AG10803 (cell line): ENCODE data around the gene ESR1.
"Not testable (repeated sequence)": the region's sequence is repeated elsewhere in the genome, so short reads cannot be mapped to it uniquely, and the experiment has no call there.

ENCODE experiments used
- DNase-seq: peaks from one replicate; pipeline ENCODE4 v3.0.0; 2010; ENCODE audit warnings: low read depth
- H3K4me3 ChIP-seq: 2 replicates; pipeline ENCODE4 v1.5.1; 2011; ENCODE audit warnings: mild to moderate bottlenecking, low read length, control low read depth
- TF ChIP-seq, protein P1 (sequence below): conservative IDR thresholded peaks from 2 replicates; pipeline ENCODE4 v1.5.1; 2011; ENCODE audit warnings: mild to moderate bottlenecking, low read length, control low read depth, inconsistent platforms

ESR1 gene

GRCh38 chr6:151885234-151885633, 77.8 kb downstream of the ESR1 start:
- no peak for DNase-seq
- TF ChIP-seq, protein P1, sequence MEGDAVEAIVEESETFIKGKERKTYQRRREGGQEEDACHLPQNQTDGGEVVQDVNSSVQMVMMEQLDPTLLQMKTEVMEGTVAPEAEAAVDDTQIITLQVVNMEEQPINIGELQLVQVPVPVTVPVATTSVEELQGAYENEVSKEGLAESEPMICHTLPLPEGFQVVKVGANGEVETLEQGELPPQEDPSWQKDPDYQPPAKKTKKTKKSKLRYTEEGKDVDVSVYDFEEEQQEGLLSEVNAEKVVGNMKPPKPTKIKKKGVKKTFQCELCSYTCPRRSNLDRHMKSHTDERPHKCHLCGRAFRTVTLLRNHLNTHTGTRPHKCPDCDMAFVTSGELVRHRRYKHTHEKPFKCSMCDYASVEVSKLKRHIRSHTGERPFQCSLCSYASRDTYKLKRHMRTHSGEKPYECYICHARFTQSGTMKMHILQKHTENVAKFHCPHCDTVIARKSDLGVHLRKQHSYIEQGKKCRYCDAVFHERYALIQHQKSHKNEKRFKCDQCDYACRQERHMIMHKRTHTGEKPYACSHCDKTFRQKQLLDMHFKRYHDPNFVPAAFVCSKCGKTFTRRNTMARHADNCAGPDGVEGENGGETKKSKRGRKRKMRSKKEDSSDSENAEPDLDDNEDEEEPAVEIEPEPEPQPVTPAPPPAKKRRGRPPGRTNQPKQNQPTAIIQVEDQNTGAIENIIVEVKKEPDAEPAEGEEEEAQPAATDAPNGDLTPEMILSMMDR, result no peak
- H3K4me3 ChIP-seq, result no peak overlapping the region

GRCh38 chr6:151891524-151891923, 84.0 kb downstream of the ESR1 start:
- no peak overlapping the region for H3K4me3 ChIP-seq
- DNase-seq, result no peak
- TF ChIP-seq, protein P1, result no peak

GRCh38 chr6:151894426-151894825, 86.9 kb downstream of the ESR1 start:
- H3K4me3 ChIP-seq, result not testable (repeated sequence)
- peak; percentile 32 for DNase-seq

GRCh38 chr6:151899221-151899620, 91.7 kb downstream of the ESR1 start:
- not testable (repeated sequence) for H3K4me3 ChIP-seq, DNase-seq

DNA sequence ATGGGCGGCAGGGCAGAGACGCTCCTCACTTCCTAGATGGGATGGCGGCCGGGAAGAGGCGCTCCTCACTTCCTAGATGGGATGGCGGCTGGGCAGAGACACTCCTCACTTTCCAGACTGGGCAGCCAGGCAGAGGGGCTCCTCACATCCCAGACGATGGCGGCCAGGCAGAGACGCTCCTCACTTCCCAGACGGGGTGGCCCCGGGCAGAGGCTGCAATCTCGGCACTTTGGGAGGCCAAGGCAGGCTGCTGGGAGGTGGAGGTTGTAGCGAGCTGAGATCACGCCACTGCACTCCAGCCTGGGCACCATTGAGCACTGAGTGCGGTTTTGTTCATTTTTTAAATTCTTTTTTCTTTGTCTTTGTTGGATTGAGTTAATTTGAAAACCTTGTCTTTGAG, 92.3 kb downstream of the ESR1 start:
- DNase-seq, H3K4me3 ChIP-seq: not testable (repeated sequence)

DNA sequence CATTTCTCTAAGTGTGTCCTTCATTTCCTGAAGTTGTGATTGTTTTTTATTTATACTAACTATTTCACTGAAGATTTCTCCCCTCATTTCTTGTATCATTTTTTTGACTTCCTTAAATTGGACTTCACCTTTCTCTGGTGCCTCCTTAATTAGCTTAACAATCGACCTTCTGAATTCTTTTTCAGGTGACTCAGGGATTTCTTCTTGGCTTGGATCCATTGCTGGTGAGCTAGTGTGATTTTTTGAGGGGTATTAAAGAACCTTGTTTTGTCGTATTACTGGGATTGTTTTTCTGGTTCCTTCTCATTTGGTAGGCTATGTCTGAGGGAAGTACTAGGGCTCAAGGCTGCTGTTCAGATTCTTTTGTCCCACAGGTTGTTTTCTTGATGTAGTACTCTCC, 92.8 kb downstream of the ESR1 start:
- TF ChIP-seq, protein P1, result no peak
- no peak for DNase-seq
- no peak overlapping the region for H3K4me3 ChIP-seq

DNA sequence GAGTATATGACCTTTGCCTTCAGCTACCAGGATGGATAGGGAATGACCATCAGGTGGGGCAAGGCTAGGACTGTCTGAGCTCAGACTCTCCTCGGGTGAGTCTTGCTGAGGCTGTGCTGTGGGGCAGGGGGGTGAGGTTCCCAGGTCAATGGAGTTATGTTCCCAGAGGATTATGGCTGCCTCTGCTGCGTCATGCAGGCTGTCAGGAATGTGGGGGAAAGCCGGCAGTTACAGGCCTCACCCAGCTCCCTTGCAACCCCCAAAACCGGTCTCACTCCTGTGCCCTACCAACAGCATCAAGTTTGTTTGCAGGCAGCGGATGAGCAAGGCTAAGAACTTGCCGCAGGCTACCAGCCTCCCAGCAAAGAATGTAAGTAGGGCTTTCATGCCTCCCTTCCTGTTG, 93.5 kb downstream of the ESR1 start:
- H3K4me3 ChIP-seq, result no peak overlapping the region
- TF ChIP-seq, protein P1, result no peak
- no peak for DNase-seq

- TF ChIP-seq, protein P1, result no peak
- no peak for DNase-seq
These were observed 97.1 kb downstream of the ESR1 start for GRCh38 chr6:151904631-151905030.

DNA sequence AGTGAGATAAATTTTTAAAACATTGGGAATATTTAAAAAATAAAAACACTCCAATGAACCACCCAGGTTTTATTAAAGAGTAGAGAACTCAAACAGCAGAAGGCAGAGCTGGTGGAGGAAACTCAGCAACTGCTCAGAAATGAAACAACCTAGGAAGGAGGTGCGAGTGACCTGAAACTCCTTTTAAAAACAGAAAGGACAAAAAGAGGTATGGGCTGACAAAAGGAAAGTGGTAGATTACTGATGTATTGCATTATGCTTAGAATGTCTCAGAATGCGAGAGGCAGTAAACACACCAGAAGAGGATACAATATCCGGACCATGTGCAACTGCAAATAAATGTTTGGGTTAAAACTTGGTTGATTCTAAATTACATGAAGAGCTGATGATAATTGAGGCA, 97.6 kb downstream of the ESR1 start:
- TF ChIP-seq, protein P1, result no peak

More at GRCh38 chr6:151904631-151905030, 97.1 kb downstream of the ESR1 start:
- H3K4me3 ChIP-seq, result no peak overlapping the region

More for the DNA sequence above, 97.6 kb downstream of the ESR1 start:
- DNase-seq, result no peak
- H3K4me3 ChIP-seq, result no peak overlapping the region
